HepG2 (cell line): ENCODE measurements around the gene SLC25A25. TPM values are rescaled to one million over a fixed set of nuclear protein-coding genes. Genes with fewer than 3 reads are reported as not detected.

Experiments
- ATAC-seq: fragments of 200-7000 bp; cut with Tn5 transposase; 3 replicates; pipeline ENCODE4 v1.9.1; 2020; ENCODE audit warnings: mild to moderate bottlenecking, moderate library complexity
- BruUV-seq: library from RNA; stranded (reverse); fragments of 400-500 nt; replicated peaks from 2 replicates; lab custom pipeline; 2021; lab: Mats Ljungman, UMichigan
- CTCF ChIA-PET: fragments of 300-600 bp; formaldehyde crosslinking; extraction: SDS; loops from one replicate; lab custom pipeline; 2021; ENCODE audit warnings: low total read pairs, inconsistent platforms, low intra/inter-chr PET ratio; lab: Yijun Ruan, JAX
- POLR2A ChIA-PET: fragments of 350-600 bp; sonication (Branson Sonifier 250); formaldehyde crosslinking; loops from one replicate; lab custom pipeline; 2020; ENCODE audit warnings: antibody characterized with exemption, inconsistent platforms; lab: Yijun Ruan, JAX
- DNase-seq: peaks from one replicate; pipeline ENCODE4 v3.0.0-alpha.2; 2015; ENCODE audit warnings: low spot score
- FAIRE-seq: peaks from 3 replicates; lab custom pipeline; 2011; peaks lifted over from hg19 to GRCh38; lab: Jason Lieb, UNC
- H2AFZ ChIP-seq: one replicate; pipeline ENCODE4 v1.6.1; 2011; ENCODE audit warnings: low read length, inconsistent platforms
- H3K27ac ChIP-seq: fragments of 300-600 bp; 3 replicates; pipeline ENCODE4 v1.8.0; 2011; ENCODE audit warnings: mixed run types, mild to moderate bottlenecking, mixed read lengths, low read length, inconsistent platforms; ENCODE audit not compliant: insufficient read depth; ENCODE audit errors: extremely low read length
- H3K27me3 ChIP-seq, 2 experiments: fragments of 200-600 bp in 1 of 2; 2 replicates in 1 of 2; 3 replicates in 1 of 2; pipeline versions ENCODE4 v1.6.0 to v1.8.0; 2011; ENCODE audit warnings: low read length in 2 of 2, mild to moderate bottlenecking in 2 of 2, moderate library complexity in 2 of 2, inconsistent platforms in 1 of 2; ENCODE audit not compliant: insufficient read depth in 2 of 2, control insufficient read depth in 1 of 2
- H3K36me3 ChIP-seq, 2 experiments: fragments of 200-600 bp in 1 of 2; replicated peaks in 1 of 2; 2 replicates in 1 of 2; 3 replicates in 1 of 2; pipeline versions ENCODE4 v1.5.1 to v1.8.0; 2011; ENCODE audit warnings: low read length in 2 of 2, inconsistent platforms in 1 of 2; ENCODE audit not compliant: insufficient read depth in 2 of 2, control insufficient read depth in 1 of 2
- H3K4me1 ChIP-seq: 2 replicates; pipeline ENCODE4 v1.5.1; 2012; ENCODE audit warnings: low read length, inconsistent platforms; ENCODE audit not compliant: insufficient read depth
- H3K4me2 ChIP-seq: 2 replicates; pipeline ENCODE4 v1.6.0; 2011; ENCODE audit warnings: low read depth, low read length, inconsistent platforms
- H3K4me3 ChIP-seq, 3 experiments: fragments of 200-600 bp in 1 of 3; sonication (generic), shearing (Covaris generic) in 1 of 3; replicated peaks in 1 of 3; 2 replicates each; pipeline ENCODE4 v1.5.1; 2011 to 2016; ENCODE audit warnings: low read length in 3 of 3, inconsistent platforms in 2 of 3, low read depth in 2 of 3, mild to moderate bottlenecking in 2 of 3, control low read depth in 1 of 3, mixed read lengths in 1 of 3; ENCODE audit not compliant: insufficient read depth in 1 of 3
- H3K79me2 ChIP-seq: one replicate; pipeline ENCODE4 v1.6.1; 2011; ENCODE audit warnings: low read length, inconsistent platforms; ENCODE audit not compliant: insufficient read depth
- H3K9ac ChIP-seq: 2 replicates; pipeline ENCODE4 v1.6.0; 2011; ENCODE audit warnings: mild to moderate bottlenecking, low read depth, low read length, inconsistent platforms; ENCODE audit not compliant: insufficient read depth
- H3K9me3 ChIP-seq: 2 replicates; pipeline ENCODE4 v1.5.1; 2012; ENCODE audit warnings: mild to moderate bottlenecking, low read length
- H4K20me1 ChIP-seq: 2 replicates; pipeline ENCODE4 v1.6.0; 2011; ENCODE audit warnings: inconsistent platforms, mild to moderate bottlenecking, low read length, moderate library complexity; ENCODE audit not compliant: insufficient read depth
- BORCS8-MEF2B ChIP-seq: sonication (generic); formaldehyde crosslinking; IDR thresholded peaks from 2 replicates; pipeline ENCODE4 v1.8.0; 2022; ENCODE audit warnings: mild to moderate bottlenecking, missing genetic modification reagents
- FOXM1 ChIP-seq: sonication (generic); formaldehyde crosslinking; IDR thresholded peaks from 2 replicates; pipeline ENCODE4 v1.5.0; 2020; ENCODE audit warnings: missing genetic modification reagents
- HMG20A ChIP-seq: IDR thresholded peaks from 2 replicates; pipeline ENCODE4 v1.6.1; 2016; ENCODE audit warnings: borderline replicate concordance
- HNF4A ChIP-seq: sonication (generic); formaldehyde crosslinking; IDR thresholded peaks from 2 replicates; pipeline ENCODE4 v1.4.0; 2020; ENCODE audit warnings: missing genetic modification reagents
- MIER3 ChIP-seq: IDR thresholded peaks from 2 replicates; pipeline ENCODE4 v1.6.1; 2016; ENCODE audit warnings: missing compliant biosample characterization, borderline replicate concordance
- ZBTB7B ChIP-seq: sonication (generic); formaldehyde crosslinking; IDR thresholded peaks from 2 replicates; pipeline ENCODE4 v1.4.0; 2020; ENCODE audit warnings: missing genetic modification reagents
- ZFX ChIP-seq: sonication (generic); formaldehyde crosslinking; IDR thresholded peaks from 2 replicates; pipeline ENCODE4 v1.4.0; 2020; ENCODE audit warnings: mild to moderate bottlenecking, low read depth, missing genetic modification reagents, moderate library complexity
- ZNF12 ChIP-seq: sonication (generic); formaldehyde crosslinking; IDR thresholded peaks from 2 replicates; pipeline ENCODE4 v1.5.0; 2020; ENCODE audit warnings: missing genetic modification reagents
- ZNF263 ChIP-seq: sonication (generic); formaldehyde crosslinking; IDR thresholded peaks from 2 replicates; pipeline ENCODE4 v1.4.0; 2020; ENCODE audit warnings: missing genetic modification reagents
- ZNF563 ChIP-seq: sonication (generic); formaldehyde crosslinking; IDR thresholded peaks from 2 replicates; pipeline ENCODE4 v1.8.0; 2022; ENCODE audit warnings: mild to moderate bottlenecking, moderate library complexity, missing genetic modification reagents
- ZNF574 ChIP-seq: sonication (generic); formaldehyde crosslinking; IDR thresholded peaks from 2 replicates; pipeline ENCODE4 v1.4.0; 2020; ENCODE audit warnings: missing genetic modification reagents
- WGBS: methylation state at CpG from one replicate; pipeline ENCODE4 v1.1.6; 2017; ENCODE audit warnings: low lambda C conversion rate; 5-methylcytosine and 5-hydroxymethylcytosine counted together
- in situ Hi-C: cut with HindIII; loops from 2 replicates; pipeline ENCODE4 v1.10.0; 2017; ENCODE audit warnings: low pct_unique_long_range_greater_than_20kb; ENCODE audit not compliant: extremely low pct_ligation_motif_present
- intact Hi-C: fragments of 100-400 bp; cut with micrococcal nuclease; formaldehyde crosslinking; loops from one replicate; pipeline ENCODE4 v1.10.0; 2022; ENCODE audit not compliant: unreplicated experiment
- polyA plus RNA-seq, 8 experiments: library from polyadenylated mRNA; depleted of rRNA in 3 of 8; stranded (reverse) in 7 of 8; unstranded in 1 of 8; fragments of >200 nt; fragmentation: Illumina TruSeq in 4 of 8; extraction: Trizol in 4 of 8; gene quantifications; 2 replicates each; pipeline versions ENCODE4 v1.2.1 to v1.2.3, GENCODE V29; 2011 to 2016; ENCODE audit warnings: low read depth in 4 of 8, missing spikeins in 1 of 8, mixed read lengths in 1 of 8; ENCODE audit not compliant: insufficient read depth in 1 of 8
- total RNA-seq, 5 experiments: library from RNA; depleted of rRNA; stranded (reverse); fragments of >200 nt; fragmentation: Illumina TruSeq; extraction: Trizol; gene quantifications; 2 replicates each; pipeline ENCODE4 v1.2.3, GENCODE V29; 2016; ENCODE audit warnings: low read depth in 1 of 5
- TF ChIP-seq, protein P1 (sequence below): sonication (generic); formaldehyde crosslinking; IDR thresholded peaks from 2 replicates; pipeline ENCODE4 v1.9.0; 2021; ENCODE audit warnings: mild to moderate bottlenecking, missing genetic modification reagents

Gene SLC25A25
- total and polyA plus RNA-seq, 2 of the 13 experiments (the other 11 are each of a cell fraction or from before 2014, with no cell fraction given) = 10.5 to 24.8 TPM

GRCh38 chr9:128152133-128153059 lies 84.4 kb downstream of the SLC25A25 start:
- no peak for FAIRE-seq
- TF ChIP-seq ZNF12 (CRISPR knock-in tag) = peak; percentile 93
- TF ChIP-seq ZBTB7B (CRISPR knock-in tag) = no peak
- no peak for TF ChIP-seq HMG20A (CRISPR knock-in tag)
- peak; percentile 49; the same call in 1 of the 2 replicates for TF ChIP-seq ZFX (CRISPR knock-in tag)
- no peak for TF ChIP-seq BORCS8-MEF2B (CRISPR knock-in tag)
- 0 out of 2 replicates have a peak, but pooled peaks have one; percentile 12 for TF ChIP-seq HNF4A (CRISPR knock-in tag)
- TF ChIP-seq MIER3 (CRISPR knock-in tag) = no peak
- no peak for TF ChIP-seq FOXM1 (CRISPR knock-in tag)
- TF ChIP-seq, protein P1, sequence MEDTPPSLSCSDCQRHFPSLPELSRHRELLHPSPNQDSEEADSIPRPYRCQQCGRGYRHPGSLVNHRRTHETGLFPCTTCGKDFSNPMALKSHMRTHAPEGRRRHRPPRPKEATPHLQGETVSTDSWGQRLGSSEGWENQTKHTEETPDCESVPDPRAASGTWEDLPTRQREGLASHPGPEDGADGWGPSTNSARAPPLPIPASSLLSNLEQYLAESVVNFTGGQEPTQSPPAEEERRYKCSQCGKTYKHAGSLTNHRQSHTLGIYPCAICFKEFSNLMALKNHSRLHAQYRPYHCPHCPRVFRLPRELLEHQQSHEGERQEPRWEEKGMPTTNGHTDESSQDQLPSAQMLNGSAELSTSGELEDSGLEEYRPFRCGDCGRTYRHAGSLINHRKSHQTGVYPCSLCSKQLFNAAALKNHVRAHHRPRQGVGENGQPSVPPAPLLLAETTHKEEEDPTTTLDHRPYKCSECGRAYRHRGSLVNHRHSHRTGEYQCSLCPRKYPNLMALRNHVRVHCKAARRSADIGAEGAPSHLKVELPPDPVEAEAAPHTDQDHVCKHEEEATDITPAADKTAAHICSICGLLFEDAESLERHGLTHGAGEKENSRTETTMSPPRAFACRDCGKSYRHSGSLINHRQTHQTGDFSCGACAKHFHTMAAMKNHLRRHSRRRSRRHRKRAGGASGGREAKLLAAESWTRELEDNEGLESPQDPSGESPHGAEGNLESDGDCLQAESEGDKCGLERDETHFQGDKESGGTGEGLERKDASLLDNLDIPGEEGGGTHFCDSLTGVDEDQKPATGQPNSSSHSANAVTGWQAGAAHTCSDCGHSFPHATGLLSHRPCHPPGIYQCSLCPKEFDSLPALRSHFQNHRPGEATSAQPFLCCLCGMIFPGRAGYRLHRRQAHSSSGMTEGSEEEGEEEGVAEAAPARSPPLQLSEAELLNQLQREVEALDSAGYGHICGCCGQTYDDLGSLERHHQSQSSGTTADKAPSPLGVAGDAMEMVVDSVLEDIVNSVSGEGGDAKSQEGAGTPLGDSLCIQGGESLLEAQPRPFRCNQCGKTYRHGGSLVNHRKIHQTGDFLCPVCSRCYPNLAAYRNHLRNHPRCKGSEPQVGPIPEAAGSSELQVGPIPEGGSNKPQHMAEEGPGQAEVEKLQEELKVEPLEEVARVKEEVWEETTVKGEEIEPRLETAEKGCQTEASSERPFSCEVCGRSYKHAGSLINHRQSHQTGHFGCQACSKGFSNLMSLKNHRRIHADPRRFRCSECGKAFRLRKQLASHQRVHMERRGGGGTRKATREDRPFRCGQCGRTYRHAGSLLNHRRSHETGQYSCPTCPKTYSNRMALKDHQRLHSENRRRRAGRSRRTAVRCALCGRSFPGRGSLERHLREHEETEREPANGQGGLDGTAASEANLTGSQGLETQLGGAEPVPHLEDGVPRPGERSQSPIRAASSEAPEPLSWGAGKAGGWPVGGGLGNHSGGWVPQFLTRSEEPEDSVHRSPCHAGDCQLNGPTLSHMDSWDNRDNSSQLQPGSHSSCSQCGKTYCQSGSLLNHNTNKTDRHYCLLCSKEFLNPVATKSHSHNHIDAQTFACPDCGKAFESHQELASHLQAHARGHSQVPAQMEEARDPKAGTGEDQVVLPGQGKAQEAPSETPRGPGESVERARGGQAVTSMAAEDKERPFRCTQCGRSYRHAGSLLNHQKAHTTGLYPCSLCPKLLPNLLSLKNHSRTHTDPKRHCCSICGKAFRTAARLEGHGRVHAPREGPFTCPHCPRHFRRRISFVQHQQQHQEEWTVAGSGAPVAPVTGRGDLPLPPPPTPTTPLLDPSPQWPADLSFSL (CRISPR knock-in tag) = 0 out of 2 replicates have a peak, but pooled peaks have one; percentile 27
- no peak for TF ChIP-seq ZNF563 (CRISPR knock-in tag)
- 0 out of 2 replicates have a peak, but pooled peaks have one; percentile 6 for TF ChIP-seq ZNF263 (CRISPR knock-in tag)
- no peak for TF ChIP-seq ZNF574 (CRISPR knock-in tag)

More at GRCh38 chr9:128152133-128153059, 84.4 kb downstream of the SLC25A25 start:
- Histone ChIP-seq H4K20me1 (no peaks in the 10 kb centered on the region), H3K9ac (peak overlapping the region; percentile 34; the same call in 1 of the 2 replicates), H3K4me3 (peak overlapping the region in 1 of 3 experiments; percentile 53; a peak in 1 of 6 replicates), H3K4me2 (peak overlapping the region; percentile 62), H3K9me3 (no peaks in the 10 kb centered on the region), H3K4me1 (peaks cover 61% of the 10 kb centered on the region), H3K27me3 (peaks cover 9 to 38% of the 10 kb centered on the region in 2 experiments; a peak in 4 of 5 replicates), H3K36me3 (no peaks in the 10 kb centered on the region), H3K27ac (no peak overlapping the region), H2AFZ (peak overlapping the region; percentile 23), H3K79me2 (no peaks in the 10 kb centered on the region)
- intact Hi-C loops = no loop called here
- ATAC-seq = peak; percentile 26
- CTCF ChIA-PET = no interaction called here
- BruUV-seq = no TSS peak
- POLR2A ChIA-PET = interaction anchor here (1.8 kb wide), 1 partner anchor 38 kb away, joined by 5 read pairs; no protein-coding TSS in a partner anchor
- no peak for DNase-seq
- WGBS = 26% methylated on average over 8 of the region's 13 CpGs
- in situ Hi-C loops = no loop called here
